NCI-H1092 (cell line): ENCODE measurements around the gene WT1.
"Not testable (repeated sequence)": the region's sequence is repeated elsewhere in the genome, so short reads cannot be mapped to it uniquely, and the experiment has no call there.

ENCODE experiments used
- DNase-seq: peaks from one replicate; lab custom pipeline; 2025; lab: John Stamatoyannopoulos, UW

WT1 gene

GRCh38 chr11:32435511-32435941 lies at the start of gene WT1:
Gene WT1 (minus strand): TSS chr11:32435539.
- DNase-seq: no peak

GRCh38 chr11:32479291-32479690 lies 44.0 kb upstream of the WT1 start:
- no peak for DNase-seq

DNA sequence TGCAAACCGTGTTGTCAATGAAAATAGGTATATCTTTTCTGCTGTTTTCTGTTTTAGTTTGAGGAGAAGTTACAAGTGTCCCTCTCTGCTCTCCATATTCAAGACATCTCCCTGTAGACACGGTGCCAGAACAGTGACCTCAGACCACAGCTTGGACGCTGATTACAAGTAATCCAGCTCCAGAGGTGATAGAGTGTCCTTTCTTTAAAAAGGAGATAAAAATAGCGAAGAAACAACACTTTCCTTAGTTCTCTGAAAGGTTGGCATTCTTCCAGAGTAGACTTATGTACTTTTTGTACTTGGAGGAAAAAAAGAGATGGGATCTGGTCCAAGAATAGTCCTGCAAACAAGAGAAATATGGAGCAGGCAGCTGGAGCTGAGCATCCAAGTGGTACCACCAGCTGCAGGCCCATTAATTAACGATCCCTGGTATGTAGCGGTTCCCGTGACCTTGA lies 43.0 kb upstream of the WT1 start:
- no peak for DNase-seq

- no peak for DNase-seq
These were observed 38.1 kb upstream of the WT1 start for GRCh38 chr11:32473282-32473909.

DNA sequence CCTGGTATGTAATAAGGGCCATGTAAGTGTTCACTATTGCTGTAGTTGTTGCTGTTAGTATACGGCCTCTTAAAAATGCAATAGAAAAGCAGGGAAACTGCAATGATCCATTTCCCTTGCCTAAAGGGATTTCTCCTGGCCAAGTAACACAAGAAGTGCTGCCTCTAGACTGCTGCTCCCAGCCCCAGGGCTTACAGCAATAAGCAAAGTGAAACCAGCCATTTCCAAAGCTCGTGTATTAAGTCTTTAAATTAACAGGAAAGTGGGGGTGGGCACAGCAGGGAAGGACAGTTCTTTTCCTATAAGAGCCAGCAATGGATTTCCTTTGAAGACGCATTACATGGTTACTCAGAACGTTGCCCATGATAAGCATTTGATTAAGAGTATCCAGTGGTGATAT lies 36.9 kb upstream of the WT1 start:
- DNase-seq: no peak

DNA sequence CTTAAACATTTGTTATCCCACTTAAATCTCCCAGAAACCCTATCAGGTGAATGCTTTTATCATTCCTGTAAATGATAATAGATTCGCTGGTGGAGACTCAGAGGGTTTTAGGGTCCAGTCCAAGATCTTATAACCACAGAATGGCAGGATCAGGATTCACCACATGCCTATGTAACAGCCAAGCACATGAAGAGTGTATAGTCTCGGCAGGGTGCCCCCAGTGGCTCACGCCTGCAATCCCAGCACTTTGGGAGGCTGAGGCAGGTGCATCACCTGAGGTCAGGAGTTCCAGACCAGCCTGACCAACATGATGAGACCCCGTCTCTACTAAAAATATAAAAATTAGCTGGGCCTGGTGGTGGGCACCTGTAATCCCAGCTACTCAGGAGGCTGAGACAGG lies 36.2 kb upstream of the WT1 start:
- not testable (repeated sequence) for DNase-seq

- no peak for DNase-seq
These were observed 34.5 kb upstream of the WT1 start for GRCh38 chr11:32469791-32470190.

DNA sequence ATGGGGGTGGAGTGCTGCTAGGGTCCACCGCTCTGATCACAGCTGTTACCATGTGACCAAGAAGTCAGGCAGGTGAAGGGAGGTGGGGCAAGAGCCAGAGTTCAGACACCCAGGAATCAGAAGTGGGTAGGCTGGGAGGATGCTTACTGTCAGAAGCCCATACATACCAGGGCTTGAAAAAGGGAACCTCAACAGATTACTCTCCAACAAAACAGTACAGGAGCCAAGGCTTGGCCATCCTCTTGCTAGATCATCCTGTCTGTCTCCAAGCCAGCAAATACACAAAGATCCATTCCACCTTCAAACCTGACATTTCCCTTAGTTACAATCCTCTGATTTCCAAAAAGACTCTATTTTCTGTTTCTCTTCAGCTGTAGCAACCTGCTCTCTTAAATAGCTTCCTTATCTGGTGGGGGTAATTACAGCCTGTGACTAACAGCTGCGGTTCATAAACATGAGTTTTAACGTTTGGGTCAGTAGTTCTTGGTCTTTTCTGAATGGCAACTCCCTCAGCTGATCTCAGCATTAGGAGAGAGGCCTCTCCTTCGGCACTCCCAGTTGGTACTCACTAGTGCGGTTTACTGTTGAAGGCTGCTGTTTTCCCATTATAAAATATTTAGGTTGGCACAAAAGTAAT lies 31.1 kb upstream of the WT1 start:
- no peak for DNase-seq

DNA sequence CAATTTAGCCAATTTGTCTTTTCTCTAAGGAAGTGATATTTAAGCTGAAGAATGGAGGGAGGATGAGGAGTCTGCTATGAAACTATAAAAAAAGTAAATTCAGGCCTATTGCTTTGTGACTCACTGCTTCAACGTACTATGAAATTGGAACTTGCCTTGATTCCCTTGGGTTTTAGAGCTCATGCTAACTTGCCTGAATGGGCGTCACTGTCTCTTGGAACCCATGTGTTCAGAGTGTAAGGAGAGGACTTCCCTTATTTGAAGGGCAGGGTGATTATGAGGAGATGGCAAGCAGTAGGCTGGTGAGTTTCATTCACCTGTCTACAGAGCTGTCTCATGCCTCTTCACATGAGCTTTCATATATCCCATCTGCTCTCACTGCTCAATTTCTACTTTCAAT lies 28.7 kb upstream of the WT1 start:
- DNase-seq: no peak

DNA sequence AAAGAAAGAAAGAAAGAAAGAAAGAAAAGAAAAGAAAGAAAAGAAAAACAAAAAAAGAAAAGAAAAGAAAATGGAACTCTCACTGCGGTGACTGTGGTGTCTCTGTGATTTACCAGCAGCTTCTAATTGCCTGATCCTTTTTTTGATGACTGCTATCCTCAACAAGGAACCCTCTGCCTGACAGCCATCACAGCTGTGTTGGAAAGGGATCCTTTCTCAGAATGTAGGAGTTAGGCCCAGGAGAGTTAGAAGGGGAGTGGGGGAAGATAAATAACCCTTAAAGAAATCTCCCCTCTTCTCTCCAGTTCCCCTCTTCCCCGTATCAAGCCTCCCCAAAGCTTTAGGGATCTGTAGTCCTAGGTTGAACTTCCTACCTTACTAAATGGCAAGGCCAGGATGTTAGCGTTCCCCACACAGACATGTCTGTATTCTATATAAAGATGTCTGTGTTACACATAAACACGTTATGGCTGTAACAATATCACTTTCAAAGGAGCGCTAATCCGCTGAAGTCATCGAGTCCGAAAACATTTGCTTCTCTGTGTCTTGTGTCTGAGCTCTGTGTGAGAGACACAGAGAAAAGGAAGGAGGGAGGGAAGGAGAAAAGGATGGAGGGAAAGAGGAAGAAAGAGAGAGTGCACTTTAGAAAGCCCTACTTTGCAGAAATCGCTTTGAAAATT lies 26.8 kb upstream of the WT1 start:
- DNase-seq: no peak

GRCh38 chr11:32456864-32457263 lies 21.5 kb upstream of the WT1 start:
- no peak for DNase-seq

DNA sequence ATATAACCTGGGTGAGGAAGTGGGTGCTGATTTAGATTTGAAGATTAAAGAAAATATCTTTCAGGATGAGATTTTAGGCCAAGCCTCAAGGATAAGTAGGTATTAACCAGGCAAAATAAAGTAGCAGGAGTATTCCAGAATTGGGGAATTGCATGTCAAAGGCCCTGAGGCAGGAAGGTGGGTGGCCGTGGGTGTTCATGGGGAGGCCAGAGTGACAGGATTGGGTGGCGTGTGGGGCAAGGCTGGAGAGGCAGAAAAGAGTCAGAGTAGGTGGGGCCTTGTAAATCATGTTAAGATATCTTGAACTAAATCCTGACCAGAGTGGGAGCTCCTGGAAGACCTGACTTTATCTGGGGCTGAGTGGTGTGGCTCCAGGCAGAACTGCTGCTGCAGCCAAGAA lies 19.7 kb upstream of the WT1 start:
- DNase-seq: no peak

GRCh38 chr11:32451808-32452207 lies 16.5 kb upstream of the WT1 start:
- DNase-seq: no peak

GRCh38 chr11:32450372-32450771 lies 15.0 kb upstream of the WT1 start:
- DNase-seq: no peak

- DNase-seq: no peak
These were observed 12.9 kb upstream of the WT1 start for GRCh38 chr11:32448232-32448631.

- DNase-seq: no peak
These were observed 11.9 kb upstream of the WT1 start for GRCh38 chr11:32447252-32447651.

DNA sequence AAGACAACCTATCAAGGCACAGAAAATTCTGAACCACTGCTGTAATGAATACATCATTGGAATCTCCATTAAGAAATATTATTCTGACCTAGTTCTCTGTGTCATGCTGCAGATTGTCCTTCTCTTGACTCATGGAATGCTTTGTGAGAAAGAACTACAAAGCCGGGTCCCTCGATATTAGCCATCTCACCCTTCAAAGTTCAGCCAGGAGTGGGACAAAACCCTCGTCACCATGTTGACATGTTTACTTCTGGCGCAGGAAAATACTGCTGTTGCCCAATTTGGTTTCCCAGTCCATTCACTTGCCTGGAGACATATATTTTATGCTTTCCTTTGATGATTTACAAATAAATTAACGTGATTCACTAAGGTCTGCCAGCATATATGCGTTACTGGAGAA lies 10.9 kb upstream of the WT1 start:
- DNase-seq: no peak

GRCh38 chr11:32444186-32444585 lies 8.8 kb upstream of the WT1 start:
- no peak for DNase-seq

- no peak for DNase-seq
These were observed 5.6 kb upstream of the WT1 start for GRCh38 chr11:32440916-32441315.

- DNase-seq: no peak
These were observed 5.1 kb upstream of the WT1 start for GRCh38 chr11:32440312-32440908.

- no peak for DNase-seq
These were observed 4.3 kb upstream of the WT1 start for GRCh38 chr11:32439501-32440210.

GRCh38 chr11:32438866-32439489 lies 3.6 kb upstream of the WT1 start:
- DNase-seq: no peak
